GM12891 (cell line): ENCODE results near the gene LCAT.
"Not testable (repeated sequence)": the region's sequence is repeated elsewhere in the genome, so short reads cannot be mapped to it uniquely, and the experiment has no call there.

Experiments used
- DNase-seq: peaks from one replicate; pipeline ENCODE4 v3.0.0; 2011; ENCODE audit warnings: low spot score; ENCODE audit not compliant: insufficient read length
- FAIRE-seq: peaks from 2 replicates; lab custom pipeline; 2011; peaks lifted over from hg19 to GRCh38; lab: Jason Lieb, UNC
- PAX5 ChIP-seq: IDR thresholded peaks from 2 replicates; pipeline ENCODE4 v1.6.1; 2011; ENCODE audit warnings: low read length, moderate library complexity, mild to moderate bottlenecking; ENCODE audit not compliant: insufficient read depth, severe bottlenecking
- POLR2A ChIP-seq: IDR thresholded peaks from 2 replicates; pipeline ENCODE4 v1.6.1; 2011; ENCODE audit warnings: low read depth, low read length, control low read depth
- POLR2AphosphoS5 ChIP-seq: IDR thresholded peaks from 2 replicates; pipeline ENCODE4 v1.6.1; 2011; ENCODE audit warnings: low read depth, low read length, control low read depth
- POU2F2 ChIP-seq: IDR thresholded peaks from 2 replicates; pipeline ENCODE4 v1.6.1; 2011; ENCODE audit warnings: low read depth, mild to moderate bottlenecking, control low read depth, low read length, moderate library complexity
- SPI1 ChIP-seq: IDR thresholded peaks from 2 replicates; pipeline ENCODE4 v1.6.1; 2011; ENCODE audit warnings: low read depth, low read length, control low read depth
- TAF1 ChIP-seq: IDR thresholded peaks from 2 replicates; pipeline ENCODE4 v1.6.1; 2011; ENCODE audit warnings: low read depth, low read length, control low read depth

LCAT gene

GRCh38 chr16:67924140-67924906 is 19.6 kb downstream of the LCAT start:
- FAIRE-seq: no peak
- DNase-seq: no peak
- TF ChIP-seq POLR2AphosphoS5 (no peak), POU2F2 (no peak), PAX5 (no peak), POLR2A (no peak)

GRCh38 chr16:67923414-67924116 is 20.4 kb downstream of the LCAT start:
- FAIRE-seq (no peak), DNase-seq (no peak)
- TF ChIP-seq POU2F2 (no peak), PAX5 (no peak), POLR2AphosphoS5 (no peak), SPI1 (no peak), POLR2A (no peak), TAF1 (no peak)

- TF ChIP-seq PAX5 (no peak), POU2F2 (no peak), SPI1 (no peak), TAF1 (no peak), POLR2AphosphoS5 (no peak), POLR2A (no peak)
- DNase-seq (no peak), FAIRE-seq (no peak)
Measured at GRCh38 chr16:67922740-67923139, 21.2 kb downstream of the LCAT start.

GRCh38 chr16:67922221-67922620 is 21.7 kb downstream of the LCAT start:
- no peak for DNase-seq
- FAIRE-seq: no peak
- no peak for TF ChIP-seq POLR2AphosphoS5
- TF ChIP-seq TAF1: no peak
- TF ChIP-seq SPI1: no peak

GRCh38 chr16:67919622-67920221 is 24.2 kb downstream of the LCAT start:
- FAIRE-seq (no peak), DNase-seq (no peak)
- TF ChIP-seq POLR2A (no peak), POLR2AphosphoS5 (no peak), POU2F2 (no peak), TAF1 (no peak), PAX5 (no peak), SPI1 (no peak)

- no peak for FAIRE-seq
- no peak for DNase-seq
- TF ChIP-seq POU2F2: no peak
- TF ChIP-seq POLR2AphosphoS5: no peak
- no peak for TF ChIP-seq SPI1
- TF ChIP-seq PAX5: no peak
- TF ChIP-seq TAF1: no peak
- TF ChIP-seq POLR2A: no peak
Measured at GRCh38 chr16:67917852-67918236, 26.1 kb downstream of the LCAT start.

GRCh38 chr16:67917140-67917851 is 26.6 kb downstream of the LCAT start:
- TF ChIP-seq SPI1: no peak
- TF ChIP-seq TAF1: no peak
- no peak for TF ChIP-seq POU2F2
- TF ChIP-seq POLR2A: no peak
- TF ChIP-seq PAX5: no peak
- TF ChIP-seq POLR2AphosphoS5: no peak
- no peak for FAIRE-seq
- DNase-seq: no peak

GRCh38 chr16:67915831-67916723 is 27.8 kb downstream of the LCAT start:
- TF ChIP-seq POLR2A (no peak), POLR2AphosphoS5 (no peak), PAX5 (no peak), TAF1 (no peak), POU2F2 (no peak), SPI1 (no peak)
- no peak for DNase-seq
- no peak for FAIRE-seq

GRCh38 chr16:67915496-67915769 is 28.5 kb downstream of the LCAT start:
- peak; percentile 83 for FAIRE-seq
- not testable (repeated sequence) for DNase-seq

GRCh38 chr16:67914758-67915495 is 29.0 kb downstream of the LCAT start:
- TF ChIP-seq TAF1 (no peak), SPI1 (no peak), POLR2A (no peak), POLR2AphosphoS5 (no peak), PAX5 (no peak), POU2F2 (no peak)
- FAIRE-seq (no peak), DNase-seq (no peak)
